Measurements from ENCODE around the gene CEPT1.

CEPT1 gene

DNA sequence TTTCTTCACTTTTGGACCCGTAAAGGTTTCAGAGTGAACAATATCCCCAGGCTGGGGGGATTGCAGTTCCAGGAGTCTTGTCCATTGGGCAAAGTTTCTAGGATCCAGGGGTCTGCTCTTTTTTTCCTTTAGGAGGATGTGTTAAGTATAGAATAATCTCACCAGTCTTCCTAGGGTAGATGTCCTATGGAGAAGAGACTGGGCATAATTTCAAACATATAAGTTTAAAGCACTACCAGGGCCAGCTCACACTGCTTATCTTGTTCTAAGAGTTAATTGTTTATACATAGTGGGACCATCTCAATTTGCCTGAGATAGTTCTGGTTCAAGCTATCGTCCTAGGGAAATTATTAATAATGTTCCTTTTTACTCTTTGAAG lies 88.7 kb downstream of the CEPT1 start:
- no peak for DNase-seq

DNA sequence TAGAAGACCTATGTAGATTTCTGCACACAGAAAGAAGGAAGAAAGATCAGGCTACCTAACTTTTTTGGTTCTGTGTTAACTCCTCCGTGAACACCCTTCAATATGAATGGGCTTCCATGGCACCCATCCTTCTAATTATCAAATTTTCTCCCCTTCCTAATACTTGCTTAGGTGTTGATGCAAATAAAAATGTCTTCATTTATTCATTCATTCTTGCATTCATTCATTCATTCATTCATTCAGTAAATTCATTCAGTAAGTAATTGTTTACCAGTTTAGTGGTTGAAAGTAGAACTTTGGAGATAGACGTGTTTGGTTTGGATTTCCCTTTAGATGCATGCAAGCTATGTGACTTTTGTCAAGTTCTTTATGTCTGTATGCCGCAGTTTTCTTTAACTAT lies 92.1 kb downstream of the CEPT1 start:
- no peak for DNase-seq

GRCh38 chr1:111234258-111234657 lies 94.2 kb downstream of the CEPT1 start:
- DNase-seq = no peak
